HG03457 (cell line): Measurements from ENCODE around the gene VRTN.
"Not testable (repeated sequence)": the region's sequence is repeated elsewhere in the genome, so short reads cannot be mapped to it uniquely, and the experiment has no call there.

ENCODE experiments used
- ATAC-seq: cut with Tn5 transposase; IDR thresholded peaks from one replicate; pipeline ENCODE4 v1.9.1; 2021; ENCODE audit warnings: moderate number of reproducible peaks; ENCODE audit not compliant: unreplicated experiment

Gene VRTN

DNA sequence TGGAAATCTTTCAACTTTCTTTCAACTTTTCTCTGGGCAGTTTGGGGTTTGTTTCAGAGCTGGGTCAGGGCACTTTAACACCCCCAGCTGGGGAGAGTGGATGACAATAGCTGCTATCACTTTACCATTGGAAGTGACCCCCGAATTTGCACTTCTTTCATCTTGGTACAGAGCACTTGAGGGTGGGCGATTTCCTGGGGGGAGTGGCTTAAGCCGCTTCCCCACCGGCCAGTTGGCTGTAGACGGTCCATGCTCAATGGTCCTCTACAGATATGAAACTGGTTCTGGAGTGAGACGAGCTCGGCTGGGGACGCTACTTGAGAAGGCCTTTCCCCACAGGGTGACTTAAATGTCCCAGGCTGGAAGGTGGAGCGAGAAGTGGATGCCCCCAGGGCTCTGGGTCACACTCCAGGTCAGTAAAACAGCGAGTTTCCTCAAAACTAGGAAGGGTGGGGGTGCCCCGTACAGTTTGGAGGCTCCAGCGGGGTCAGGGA is at the start of gene VRTN:
Gene VRTN, plus strand, starts transcription at position 231 of the 494 bp plus-strand sequence. CDS start 8,313 bp downstream, outside the sequence.
- ATAC-seq, result no peak

GRCh38 chr14:74299061-74299545 is 49.2 kb upstream of the VRTN start:
- ATAC-seq, result no peak

GRCh38 chr14:74301594-74302151 is 46.6 kb upstream of the VRTN start:
- no peak for ATAC-seq

DNA sequence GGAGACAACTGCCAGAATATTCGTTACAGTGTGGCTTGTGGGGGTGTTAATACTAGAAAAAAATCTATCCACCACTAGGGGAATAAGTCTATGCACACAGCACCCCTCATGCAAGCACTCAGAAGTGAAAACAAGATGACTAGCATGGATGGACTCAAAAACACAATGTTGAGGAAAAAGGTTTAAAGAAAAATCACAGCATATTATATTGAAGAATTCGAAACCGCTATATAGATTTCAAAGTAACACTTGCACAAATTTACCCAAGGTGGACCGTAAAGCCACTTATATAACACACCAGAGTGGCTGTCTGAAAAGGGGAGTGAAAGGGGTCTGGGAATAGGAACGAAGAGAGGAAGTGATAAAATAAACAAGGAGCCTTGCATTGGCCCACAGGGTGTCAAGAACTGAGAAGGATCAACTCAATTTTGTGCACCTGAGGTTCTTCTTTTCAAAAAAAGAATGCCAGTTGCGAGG is 46.1 kb upstream of the VRTN start:
- ATAC-seq, result no peak

DNA sequence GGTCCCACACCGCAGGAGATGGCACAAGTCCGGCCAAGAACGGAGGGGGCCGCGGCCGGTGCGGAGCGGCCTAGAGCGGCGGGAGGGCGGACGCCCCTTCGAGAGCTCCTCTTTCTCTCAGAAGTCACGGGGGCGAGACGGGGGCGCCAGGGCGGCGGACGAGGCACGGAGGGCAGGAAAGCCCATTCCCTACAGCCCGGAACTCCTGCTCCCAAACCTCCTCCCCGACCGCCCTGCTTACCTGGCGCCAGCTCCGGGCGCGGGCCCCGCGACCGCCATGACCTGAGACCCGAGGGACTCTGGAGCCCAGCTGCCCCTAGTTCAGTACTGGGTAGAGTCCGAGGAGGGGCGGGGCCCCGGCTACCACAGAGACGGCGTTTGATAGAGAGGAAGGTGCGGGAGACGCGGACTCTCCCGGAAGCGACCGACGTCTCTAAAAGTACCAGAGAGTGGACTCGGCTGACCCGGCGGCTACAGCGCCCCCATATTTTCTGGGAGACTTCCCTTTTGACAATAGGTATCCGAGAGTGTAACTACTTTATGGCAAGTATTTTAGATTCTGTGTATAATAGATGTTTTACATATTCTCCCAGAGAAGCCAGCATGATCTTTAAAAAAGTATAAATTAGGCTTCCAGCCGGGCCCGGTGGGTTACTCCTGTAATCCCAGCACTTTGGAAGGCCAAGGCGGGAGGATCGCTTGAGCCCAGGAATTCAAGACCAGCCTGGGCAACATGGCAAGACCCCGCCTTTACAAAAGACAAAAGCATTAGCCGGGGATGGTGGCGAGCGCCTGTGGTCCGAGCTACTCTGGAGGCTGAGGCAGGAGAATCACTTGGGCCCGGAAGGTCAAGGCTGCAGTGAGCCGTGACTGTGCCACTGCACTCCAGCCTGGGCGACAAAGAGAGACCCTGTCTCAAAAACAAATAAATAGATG is 45.4 kb upstream of the VRTN start, which contains the start of gene ABCD4:
Gene ABCD4, minus strand, starts transcription at position 301 of the 936 bp plus-strand sequence. Its CDS starts 22 bp downstream, at position 279.
- ATAC-seq, result peak; percentile 95

- ATAC-seq, result no peak
Observed at GRCh38 chr14:74308695-74309094, 39.6 kb upstream of the VRTN start.

GRCh38 chr14:74309125-74310022 is 38.9 kb upstream of the VRTN start:
- ATAC-seq, result no peak

DNA sequence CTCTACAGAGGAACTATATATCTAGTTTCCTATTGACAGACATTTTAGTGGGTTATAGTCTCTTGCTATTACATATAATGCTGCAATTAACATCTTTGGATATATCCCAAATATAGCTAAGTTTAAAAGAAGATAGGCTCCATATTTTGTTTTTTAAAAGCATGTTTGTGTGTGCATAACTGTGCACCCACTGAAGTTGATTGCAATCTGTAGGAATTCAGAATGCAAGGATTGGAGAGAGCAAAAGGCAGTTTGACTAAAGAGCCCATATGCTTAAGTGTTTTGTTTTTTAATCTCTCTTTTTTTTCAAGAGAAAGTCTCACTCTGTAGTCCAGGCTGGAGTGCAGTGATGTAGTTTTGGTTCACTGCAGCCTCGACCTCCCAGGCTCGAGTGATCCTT is 36.1 kb upstream of the VRTN start:
- no peak for ATAC-seq

- no peak for ATAC-seq
Observed at GRCh38 chr14:74313601-74314000, 34.7 kb upstream of the VRTN start.

- no peak for ATAC-seq
Observed at GRCh38 chr14:74314576-74314975, 33.7 kb upstream of the VRTN start.

- ATAC-seq, result no peak
Observed at GRCh38 chr14:74324931-74325361, 23.3 kb upstream of the VRTN start.

GRCh38 chr14:74325446-74325845 is 22.8 kb upstream of the VRTN start:
- ATAC-seq, result no peak

DNA sequence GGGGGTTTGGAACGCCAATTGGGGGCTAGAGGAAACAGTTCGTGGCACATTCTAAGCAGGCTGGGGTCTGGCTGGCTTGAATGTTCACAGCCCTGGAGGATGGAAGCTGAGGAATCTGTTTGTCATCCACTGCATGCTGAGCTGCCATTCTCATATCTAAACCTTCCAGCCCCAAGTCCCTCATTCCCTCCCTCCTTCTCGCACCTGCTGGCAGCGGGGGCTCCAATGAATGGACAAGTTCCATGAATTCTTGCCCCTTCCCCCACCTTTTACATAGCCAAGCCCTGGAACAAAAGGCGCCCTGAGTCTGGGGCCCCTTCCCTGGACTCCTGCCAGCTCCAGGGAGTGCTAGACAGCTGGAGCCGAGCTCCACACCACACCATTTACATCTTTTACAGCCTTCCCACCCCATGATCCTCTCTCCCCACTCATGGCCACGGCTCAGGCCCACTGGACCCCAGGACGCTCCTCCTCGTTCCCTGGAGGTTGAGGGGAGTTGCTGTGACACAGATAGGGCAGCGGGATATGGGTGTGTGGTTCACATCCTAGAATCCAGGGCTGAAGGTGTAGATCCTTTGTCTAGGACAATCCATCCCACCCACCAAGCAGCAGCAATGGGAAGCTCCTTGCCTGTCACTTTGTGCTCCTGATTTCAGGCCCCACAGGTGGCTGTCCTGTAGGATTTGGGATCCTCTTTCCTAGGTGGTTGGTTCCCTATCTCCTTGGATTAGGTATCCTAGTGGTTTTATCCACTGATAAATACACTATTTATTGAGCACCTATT is 21.7 kb upstream of the VRTN start:
- ATAC-seq, result no peak

DNA sequence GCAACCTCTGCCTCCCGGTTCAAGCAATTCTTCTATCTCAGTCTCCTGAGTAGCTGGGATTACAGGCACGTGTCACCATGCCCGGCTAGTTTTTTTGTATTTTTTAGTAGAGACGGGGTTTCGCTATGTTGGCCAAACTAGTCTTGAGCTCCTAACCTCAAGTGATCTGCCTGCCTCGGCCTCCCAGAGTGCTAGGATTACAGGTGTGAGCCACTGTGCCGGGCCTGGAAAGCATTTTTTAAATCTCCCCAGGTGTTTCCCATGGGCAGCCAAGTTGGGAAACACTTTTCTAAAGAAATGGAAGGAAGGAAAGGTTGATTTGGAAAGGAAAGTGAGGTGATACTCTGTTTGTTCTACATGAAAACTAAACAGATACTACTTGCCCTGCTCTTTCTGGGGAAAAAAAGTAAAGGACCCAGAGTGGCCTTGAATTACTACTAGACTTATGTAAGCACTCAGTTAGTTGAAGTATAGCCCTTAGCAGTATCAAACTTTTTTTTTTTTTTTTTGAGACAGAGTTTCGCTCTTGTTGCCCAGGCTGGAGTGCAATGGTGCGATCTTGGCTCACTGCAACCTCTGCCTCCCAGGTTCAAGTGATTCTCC is 18.2 kb upstream of the VRTN start:
- not testable (repeated sequence) for ATAC-seq

DNA sequence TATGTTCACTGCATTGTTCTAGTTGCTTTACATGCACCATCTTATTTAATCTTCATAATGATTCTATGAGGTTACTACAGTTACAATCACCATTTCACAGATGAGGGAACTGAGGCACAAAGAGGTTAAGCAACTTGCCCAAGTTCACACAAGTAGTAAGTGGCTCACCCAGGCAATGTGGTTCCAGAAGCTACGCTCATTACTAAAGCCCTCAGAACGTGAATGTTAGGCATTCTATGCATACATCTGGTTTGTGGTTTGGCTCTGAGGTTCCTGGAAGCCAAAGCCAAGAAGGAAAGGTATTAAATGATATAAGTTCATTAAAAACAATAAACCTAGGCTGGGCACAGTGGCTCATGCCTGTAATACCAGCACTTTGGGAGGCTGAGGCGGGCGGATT is 14.4 kb upstream of the VRTN start:
- ATAC-seq, result no peak

- ATAC-seq, result no peak
Observed at GRCh38 chr14:74346341-74346740, 1.9 kb upstream of the VRTN start.

GRCh38 chr14:74347097-74347794 is 1.0 kb upstream of the VRTN start:
- no peak for ATAC-seq

- ATAC-seq, result no peak
Observed at GRCh38 chr14:74347795-74348100, 523 bp upstream of the VRTN start.
